GM04503 (cell line): Measurements from ENCODE around the gene PBLD.

Experiments used
- DNase-seq: peaks from one replicate; pipeline ENCODE4 v3.0.0-alpha.2; 2012; ENCODE audit warnings: low read depth

Gene PBLD

GRCh38 chr10:68233046-68233445, 99.7 kb downstream of the PBLD start:
- DNase-seq: no peak
